Measurements from ENCODE around the gene TNRC18.
A peak's percentile ranks its signal among the peaks of the same experiment; 100 is the strongest.

TNRC18 gene

DNA sequence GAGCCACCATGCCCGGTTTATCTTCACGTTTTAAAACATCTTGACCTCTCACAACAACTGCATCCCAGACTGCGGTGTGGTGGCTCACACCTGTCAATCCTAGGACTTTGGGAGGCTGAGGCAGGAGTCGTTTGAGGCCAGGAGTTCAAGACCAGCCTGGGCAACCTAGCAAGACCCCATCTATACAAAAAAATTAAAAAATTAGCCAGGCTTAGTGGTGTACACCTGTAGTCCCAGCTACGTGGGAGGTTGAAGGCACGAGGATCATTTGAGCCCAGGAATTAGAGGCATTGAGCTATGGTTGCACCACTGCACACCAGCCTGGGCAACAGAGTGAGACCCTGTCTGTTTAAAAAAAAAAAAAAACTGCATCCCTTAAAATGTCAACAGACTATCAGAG, 20.2 kb downstream of the TNRC18 start:
- no peak for DNase-seq (ENCODE audit: low spot score)

DNA sequence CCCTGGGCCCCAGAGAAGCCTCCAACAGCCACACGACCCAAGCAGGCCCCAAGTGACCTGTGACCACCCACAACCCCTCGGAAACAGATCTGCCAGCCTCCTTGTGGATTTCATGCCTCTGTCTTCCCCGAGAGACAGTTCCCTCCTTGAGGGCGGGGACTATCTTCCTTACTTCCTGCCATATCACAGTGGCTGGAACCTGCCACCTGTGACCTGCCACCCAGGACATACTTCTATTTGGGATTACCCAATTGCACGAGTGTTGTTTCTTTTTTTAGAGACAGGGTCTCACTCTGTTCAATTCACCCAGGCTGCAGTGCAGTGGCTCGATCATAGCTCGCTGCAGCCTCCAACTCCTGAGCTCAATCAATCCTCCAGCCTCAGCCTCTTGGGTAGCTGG, 25.9 kb downstream of the TNRC18 start:
- no peak for DNase-seq (ENCODE audit: low spot score)

DNA sequence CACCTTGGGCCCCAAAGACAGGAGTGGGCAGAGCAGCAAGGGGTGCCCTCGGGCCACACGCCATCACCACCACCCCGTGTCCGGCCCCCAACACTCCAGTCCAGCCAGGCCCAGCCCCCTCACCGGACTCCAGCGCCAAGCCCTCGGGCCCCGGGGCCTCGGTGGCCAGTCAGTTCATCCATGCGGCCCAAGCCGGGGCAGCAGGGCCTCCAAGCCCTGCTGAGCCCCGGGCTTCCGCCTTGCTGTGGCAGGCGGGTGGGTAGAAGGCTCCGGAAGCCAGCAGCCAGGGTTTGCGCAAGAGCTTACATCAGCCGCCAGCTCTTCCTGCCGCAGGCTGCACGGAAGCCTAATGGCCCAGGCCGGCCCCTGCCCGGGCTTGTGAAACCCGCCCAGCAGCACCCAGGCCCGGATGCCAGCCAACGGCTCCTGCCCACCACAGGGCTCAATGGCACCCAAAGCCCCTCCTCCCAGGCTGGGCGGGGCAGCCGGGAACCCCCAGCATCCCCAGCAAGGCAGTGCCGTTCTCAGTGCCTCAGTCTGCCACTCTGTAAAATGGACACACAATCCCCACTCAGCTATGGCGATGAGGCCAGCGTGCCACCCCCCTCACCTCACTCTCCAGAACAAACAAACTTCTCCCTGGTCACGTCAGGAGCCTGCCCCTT, 26.5 kb downstream of the TNRC18 start:
- DNase-seq (ENCODE audit: low spot score), result peak; percentile 70

DNA sequence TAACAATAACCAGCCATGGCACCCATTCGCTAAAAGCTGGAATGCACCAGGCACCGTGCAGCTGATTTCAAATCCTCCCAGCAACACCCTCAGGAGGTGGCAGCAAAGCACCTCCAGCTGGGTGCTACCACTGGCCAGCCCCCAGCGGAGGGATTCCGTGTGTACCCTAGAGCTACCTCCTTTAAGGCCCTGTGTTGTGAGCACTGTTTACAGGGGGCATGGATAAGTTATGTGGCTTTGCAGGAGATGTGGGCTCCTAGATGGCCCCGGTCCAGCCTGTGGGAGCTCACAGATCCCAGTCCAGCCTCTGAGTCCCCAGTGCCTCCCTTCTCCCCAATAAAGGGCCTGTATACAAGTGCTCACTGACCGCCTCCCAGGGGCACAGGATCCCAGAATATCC, 27.1 kb downstream of the TNRC18 start:
- DNase-seq (ENCODE audit: low spot score), result no peak

DNA sequence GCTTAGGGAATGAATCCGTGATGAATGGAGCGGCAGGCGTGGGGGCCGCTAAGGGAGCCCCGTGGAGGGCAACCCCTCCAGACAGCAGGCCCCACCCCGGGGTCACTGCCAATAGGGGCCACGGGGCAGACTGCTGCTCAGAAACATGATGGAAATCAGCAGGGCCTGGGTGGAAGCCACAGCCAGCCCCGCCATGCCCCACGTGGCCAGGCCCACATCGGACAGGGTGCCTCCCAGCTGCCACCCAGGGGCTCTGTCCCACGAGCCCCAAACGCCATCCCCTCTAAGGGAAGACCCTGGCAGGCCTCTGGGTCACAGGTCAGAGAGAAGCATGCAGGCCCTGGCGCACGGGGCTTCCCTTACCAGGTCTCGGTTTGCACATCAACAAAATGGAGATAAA, 28.4 kb downstream of the TNRC18 start:
- no peak for DNase-seq (ENCODE audit: low spot score)

DNA sequence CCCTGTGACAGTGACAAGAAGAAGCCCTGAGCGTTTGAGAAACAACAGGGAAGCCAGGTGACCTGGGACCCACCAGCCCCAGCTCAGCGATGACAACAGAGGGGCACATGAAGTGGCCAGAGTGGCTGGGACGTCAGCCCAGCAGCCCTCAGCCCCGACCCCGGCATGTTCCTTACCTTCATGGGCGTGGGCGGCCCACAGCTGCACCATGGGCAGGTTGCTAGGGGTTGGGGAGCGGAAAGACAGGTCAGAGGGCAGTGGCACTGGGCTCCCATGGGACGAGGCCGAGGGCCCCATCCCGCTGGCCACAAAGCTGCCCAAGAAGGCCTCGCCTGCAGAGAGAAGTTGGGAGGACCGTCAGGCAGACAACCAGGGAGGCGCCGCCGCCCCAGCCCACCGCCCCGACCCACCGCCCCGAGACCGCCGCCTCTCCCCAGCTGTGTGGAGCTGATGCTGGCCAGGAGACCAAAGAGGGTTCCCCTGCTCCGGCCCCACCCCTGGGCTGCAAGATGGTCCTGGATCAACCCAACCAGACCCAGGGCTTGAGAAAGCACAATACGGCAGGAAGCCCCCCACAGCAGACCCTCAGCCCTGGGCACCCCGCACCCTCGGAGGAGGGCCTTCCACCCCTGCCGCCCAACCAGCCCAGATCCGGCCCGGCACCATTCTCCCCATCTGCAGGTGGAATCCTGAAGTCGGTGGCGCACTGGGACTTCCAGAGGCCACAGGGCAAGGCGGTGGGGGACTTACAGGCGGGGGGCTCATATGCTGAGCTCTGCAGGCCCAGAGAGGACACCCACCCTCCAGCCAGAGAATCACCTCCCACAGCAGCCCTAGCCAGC, 29.1 kb downstream of the TNRC18 start:
- no peak for DNase-seq (ENCODE audit: low spot score)

DNA sequence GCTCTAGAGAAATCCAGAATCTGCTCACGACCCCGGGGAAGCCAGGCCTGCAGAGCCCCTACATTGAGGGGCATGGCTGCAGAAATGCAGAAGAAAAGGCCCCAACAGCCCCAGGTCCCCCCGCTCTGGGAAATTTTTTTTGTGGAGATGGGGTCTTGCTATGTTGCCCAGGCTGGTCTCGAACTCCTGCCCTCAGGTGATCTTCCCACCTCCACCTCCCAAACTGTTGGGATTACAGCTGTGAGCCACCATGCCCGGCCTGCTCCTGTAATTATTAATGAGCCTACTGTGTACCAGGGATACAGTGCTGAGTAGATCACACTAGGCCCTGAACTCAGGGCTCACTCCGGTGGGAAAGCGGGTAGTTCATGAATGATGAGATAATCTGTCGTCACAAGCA, 29.9 kb downstream of the TNRC18 start:
- no peak for DNase-seq (ENCODE audit: low spot score)

DNA sequence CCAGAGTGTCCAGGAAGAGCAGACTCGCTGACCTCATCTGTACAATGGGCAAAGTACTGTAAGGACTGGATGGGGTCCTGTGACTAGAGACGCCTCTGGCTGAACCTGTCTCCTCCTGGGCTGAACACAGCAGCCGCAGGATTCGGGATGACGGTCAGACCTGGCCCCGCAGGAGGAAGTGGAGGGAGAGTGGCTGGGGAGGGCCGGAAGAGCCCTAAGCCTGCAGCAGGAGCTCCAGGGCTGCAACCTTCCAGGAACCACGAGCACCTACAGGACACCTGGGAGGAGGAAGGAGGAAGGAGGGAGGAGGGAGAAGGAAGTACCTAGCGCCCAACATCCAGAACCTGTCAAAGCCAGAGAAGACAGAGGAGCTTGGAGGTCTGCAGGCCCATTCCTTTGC, 30.3 kb downstream of the TNRC18 start:
- no peak for DNase-seq (ENCODE audit: low spot score)

DNA sequence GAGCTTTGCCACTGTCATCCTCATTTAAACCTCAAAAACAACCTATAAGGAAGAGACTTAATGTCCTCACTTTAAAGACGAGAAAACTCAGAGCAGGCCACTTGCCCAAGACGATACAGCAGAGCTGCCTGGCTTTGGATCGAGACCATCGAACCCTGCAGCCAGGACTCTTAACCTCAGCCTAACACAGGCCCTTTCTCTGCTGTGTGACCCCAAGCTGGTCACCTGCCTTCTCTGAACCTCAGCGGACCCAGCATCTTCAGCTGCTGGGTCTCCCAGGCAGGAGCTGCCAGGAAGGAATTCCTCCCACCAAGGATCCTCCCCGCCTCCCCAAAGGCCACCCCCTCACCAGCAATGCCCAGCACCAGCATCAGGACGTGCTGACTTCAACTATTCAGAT, 32.7 kb downstream of the TNRC18 start:
- DNase-seq (ENCODE audit: low spot score), result no peak

DNA sequence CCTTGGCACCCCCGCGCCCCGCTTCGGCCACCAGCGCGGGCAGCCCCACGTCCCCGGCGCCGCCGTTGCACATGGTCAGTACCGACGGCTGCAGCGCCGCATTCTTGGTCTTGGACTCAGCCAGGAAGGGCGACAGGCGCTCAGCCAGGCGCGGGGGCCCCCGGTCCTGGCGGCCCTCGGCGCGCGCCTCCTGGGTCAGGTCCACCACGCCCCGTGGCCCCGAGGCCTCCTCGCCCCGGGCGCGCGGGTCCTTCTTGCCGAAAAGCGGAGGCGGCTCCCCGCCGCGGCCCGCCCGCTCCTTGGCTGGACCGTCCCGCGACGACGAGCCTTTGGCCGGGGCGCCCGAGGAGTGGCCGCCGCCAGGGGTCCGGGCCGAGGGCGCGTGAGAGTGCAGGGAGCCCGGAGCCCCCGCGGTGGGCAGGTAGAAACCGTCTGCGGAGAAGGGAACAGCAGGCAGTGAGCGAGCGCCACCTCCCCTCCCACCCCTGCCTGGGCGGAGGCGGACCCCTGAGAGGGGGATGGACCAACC, 34.7 kb downstream of the TNRC18 start:
- no peak for DNase-seq (ENCODE audit: low spot score)

DNA sequence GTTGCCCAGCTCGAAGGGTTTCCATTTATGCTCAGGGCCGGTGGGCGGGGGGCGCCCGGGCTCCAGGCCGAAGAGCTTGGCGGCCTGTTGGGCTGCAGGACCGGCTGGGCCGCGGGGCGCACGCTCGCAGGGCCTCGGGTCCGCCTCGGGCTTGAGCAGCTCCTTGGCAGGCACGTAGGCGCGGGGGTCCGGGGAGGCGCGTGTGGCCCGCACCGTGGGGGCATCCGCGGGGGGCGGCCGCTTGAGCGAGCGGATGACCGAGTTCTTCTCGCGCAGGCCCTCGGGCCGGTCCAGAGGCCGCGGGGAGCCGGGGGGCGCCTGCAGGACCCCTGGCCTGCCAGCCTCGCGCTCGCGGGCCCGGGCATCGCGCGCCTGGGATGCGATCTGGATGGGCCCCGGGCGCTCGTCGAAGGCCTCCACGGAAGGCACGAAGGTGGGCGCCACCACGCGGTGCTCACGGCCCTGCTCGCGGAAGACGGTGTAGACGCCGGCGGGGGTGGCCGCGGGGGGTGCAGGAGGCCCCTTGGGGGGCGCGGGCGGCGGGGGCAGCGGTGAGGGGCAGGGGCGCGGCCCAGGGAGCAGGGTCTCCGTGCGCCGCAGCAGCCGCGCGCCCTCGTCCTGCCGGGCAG, 35.2 kb downstream of the TNRC18 start:
- DNase-seq (ENCODE audit: low spot score), result no peak

DNA sequence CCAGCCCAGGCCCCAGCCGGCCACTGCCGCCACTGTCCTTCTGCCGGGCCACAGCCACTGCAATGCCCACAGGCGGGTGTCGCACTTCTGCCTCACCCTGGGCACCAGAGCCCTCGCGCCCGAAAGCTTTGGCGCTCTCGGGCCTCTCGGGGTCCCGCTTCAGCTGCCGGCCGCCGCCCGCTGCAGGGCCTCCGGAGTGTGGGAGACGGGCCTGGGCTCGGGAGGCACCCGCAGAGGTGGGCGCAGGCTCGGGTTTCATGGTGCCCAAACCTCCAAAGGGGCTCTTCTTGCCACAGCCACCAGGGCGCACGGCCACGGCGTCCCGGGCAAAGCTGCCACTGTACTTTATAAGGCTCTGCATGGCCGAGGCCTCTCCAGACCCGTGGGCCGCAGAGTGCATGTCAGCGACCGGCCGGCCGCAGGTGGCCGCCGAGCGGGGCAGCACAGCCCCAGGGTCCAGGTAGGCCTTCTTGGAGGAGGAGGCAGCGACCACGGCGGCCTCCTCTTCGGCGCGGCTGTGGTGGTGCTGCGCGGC, 35.9 kb downstream of the TNRC18 start:
- no peak for DNase-seq (ENCODE audit: low spot score)

DNA sequence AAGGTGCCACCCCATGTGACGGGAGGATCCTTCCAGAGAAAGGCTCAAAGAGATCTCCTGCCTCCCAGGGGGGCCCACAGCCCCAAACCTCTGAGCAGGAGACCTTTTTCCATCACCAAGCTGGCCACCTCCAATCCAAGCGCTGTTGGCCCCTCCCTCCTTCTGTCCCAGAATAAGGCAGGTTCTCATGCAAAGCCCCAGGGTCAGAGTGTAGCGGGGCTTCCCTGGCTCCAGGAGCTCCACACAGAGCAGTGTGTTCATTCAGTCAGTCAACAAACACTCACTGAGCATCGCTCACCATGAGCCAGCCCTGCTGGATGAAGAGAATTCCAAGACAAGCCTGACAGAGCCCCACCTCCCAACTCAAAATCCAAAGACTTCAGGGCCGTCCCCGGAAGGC, 39.0 kb downstream of the TNRC18 start:
- no peak for DNase-seq (ENCODE audit: low spot score)

DNA sequence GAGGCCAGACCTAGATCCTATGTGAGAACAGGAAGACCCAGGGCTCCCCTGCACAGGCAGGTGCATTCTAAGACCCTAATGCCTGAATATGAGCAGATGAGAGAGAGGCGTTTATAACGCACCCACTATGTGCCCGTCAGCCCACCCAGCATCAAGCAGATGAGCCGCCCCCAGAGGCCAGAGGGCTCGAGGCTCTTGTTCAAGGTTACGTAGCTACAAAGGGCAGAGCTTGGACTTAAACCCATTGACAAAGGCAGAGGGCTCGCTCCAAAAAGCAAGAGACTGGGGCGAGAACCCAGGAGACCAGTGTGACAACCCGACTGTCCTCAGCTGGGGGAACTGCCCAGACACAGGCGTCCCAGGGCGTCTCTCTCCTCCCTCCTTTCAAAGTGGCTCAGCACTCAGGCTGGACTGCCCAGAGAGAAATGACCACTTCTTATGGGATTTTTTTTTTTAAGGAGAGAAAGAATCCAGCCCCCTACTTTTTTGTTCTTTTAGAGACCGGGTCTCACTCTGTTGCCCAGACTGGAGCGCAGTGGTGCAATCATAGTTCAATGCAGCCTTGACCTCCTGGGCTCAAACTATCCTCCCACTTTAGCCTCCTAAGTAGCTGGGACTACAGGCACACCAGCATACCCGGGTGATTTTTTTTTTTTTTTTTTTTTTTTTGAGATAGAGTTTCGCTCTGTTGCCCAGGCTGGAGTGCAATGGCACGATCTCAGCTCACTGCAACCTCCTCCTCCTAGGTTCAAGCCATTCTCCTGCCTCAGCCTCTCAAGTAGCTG, 40.1 kb downstream of the TNRC18 start:
- no peak for DNase-seq (ENCODE audit: low spot score)

DNA sequence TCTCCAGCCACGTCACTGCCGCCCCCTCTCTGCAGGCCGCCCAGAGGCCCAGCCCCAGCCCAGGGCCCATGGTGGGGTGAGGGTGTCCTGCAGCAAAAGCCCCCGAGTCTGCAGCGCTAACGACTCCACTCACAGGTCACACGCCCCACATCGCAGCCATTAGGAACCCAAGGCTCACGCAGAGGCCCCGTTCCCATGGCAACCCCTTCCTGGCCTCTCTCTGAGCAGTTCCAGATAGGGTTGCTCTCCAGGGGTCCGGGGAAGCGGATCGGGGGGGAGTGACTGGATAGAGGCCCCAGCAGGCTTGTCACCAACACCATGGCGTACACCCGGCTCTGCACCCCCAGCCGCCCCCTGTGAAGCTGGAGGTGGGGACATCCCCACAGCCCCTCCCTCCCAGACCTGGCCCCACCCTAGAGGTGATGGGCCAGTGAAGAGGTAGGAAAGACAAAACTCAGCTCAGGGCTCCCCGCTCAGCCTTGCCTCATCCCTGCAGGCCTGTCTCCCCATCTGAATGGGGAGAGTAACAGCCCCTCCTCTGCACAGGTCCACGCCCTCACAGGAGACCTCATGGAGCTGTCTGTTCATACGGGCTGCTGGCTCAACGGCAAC, 41.2 kb downstream of the TNRC18 start:
- DNase-seq (ENCODE audit: low spot score), result no peak

DNA sequence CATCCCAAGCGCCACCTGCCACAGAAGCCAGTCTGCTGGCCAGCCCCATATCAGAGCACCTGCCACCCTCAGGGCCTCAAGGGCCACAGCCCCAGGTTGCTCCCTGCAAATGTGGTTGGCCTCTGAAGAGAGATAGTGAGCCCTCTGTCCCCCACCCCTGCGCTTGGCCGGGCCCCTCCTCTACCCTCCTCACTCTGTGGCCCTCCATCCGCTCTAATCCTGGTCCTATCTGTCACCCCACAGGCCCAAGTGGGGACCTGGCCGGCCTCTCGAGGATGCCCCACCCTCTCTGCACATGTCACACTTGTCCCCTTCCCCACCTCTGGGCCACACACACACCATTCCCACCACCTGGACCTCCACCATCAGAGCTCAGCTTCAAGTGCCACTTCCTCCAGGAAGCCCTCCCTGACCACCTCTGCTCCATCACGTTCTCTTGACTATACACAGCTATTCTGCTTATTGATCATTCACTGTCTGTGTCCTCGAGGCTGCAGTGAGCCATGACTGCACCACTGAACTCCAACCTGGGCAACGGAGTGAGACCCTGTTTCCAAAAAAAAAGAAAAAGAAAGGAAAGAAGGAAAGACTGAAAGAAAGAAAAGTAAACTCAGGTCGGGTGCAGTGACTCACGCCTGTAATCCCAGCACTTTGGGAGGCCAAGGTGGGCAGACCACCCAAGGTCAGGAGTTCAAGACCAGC, 42.4 kb downstream of the TNRC18 start:
- DNase-seq (ENCODE audit: low spot score), result no peak

DNA sequence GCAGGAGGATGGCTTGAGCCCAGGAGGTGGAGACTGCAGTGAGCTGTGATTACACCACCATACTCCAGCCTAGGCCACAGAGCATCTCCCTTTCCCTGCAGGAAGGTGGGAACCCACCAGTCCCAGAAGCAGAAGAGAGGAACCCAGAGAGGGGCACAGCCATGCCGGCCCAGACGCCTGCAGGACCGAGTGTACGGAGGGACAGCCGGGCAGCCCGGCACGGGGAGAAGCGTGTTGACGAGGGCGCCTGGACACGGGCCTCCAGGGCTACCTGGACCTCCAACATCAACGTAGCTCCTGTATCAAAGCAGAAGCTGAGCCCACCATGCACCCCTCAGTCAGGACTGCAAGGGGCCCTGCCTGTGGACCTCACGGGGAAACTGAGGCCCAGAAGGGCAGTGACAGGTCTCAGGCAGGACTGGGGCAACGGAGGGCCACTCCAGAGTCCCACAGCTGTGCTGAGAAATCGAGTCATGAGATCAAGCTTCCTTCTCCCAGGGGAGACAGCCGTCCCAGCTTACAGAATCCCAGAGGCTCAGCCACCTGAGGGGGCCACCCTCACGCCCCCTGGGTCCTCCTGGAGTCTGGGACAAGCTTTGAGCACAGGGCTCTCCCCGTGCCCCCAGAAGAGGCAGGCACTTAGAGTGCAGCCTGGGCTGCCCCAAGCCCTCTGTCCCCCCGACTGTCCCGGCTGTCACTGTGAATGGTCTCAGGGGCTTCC, 43.1 kb downstream of the TNRC18 start:
- no peak for DNase-seq (ENCODE audit: low spot score)

DNA sequence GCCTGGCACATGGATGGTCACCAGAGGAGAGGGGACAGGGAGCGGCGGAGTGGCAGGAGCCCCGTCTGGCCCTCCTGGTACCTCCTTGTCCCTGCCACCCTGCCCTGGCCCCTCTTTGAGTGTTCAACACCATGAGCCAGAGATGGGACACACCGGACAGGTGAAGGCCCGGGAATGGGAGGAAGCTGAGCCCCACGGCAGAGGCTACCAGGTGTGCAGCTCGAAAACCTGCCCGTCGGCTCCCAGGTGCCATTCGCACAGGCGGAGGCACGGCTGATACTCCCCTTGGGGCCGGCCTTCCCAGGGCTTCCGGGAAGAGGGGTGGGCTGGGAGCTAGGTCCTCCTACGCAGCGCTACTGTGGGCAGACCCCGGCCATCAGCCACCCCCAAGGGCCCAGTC, 44.1 kb downstream of the TNRC18 start:
- DNase-seq (ENCODE audit: low spot score), result no peak

DNA sequence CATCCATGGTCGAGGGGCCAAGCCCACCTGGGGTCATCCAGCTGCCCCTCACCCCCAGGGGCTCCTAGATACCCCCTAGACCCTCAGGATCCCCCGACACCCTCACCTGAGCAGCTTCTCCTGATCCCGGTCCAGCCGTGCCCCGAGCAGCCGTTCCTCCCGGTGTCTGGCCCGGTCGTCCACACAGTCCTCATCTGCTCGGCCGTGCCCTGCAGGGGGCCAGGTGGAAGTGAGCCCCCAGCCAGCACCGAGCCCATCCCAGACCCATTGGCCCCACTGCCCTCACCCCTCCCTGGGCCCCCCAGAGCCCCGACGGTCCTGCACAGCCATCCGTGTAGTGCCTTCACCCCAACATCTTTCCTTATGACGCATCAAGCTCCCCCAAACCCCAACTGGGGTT, 45.8 kb downstream of the TNRC18 start:
- no peak for DNase-seq (ENCODE audit: low spot score)

DNA sequence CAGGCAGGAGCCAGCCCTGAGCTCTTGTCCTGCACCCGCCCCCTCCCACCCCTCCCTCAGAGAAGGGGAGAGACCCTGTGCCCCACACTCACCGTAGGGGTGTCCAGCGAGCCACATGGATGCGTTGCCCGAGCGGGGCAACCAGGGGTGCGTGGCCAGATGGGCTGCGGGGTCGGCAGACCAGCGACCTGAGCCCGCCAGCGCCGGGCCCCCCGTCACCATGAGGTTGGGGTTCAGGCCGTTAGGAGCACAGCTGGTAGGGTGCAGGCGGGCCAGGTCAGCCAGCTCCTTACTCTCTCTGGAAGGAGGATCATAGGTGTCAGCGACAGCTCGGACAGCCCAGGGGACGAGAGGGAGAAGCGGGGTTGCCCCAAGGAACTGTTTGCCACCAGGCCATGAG, 46.4 kb downstream of the TNRC18 start:
- no peak for DNase-seq (ENCODE audit: low spot score)

All from globus pallidus (tissue), 1 donor.